Stimulated activated CD8-positive, alpha-beta memory T cell treated with anti-CD3 and anti-CD28 coated beads, Interleukin-12 subunit alpha, Interleukin-12 subunit beta, amount 100 ng/mL, for 1 hour (primary cell): ENCODE measurements around the gene SUGCT.

Experiments
- DNase-seq: peaks from one replicate; pipeline ENCODE4 v3.0.0-alpha.2; 2020; ENCODE audit warnings: low read depth

The SUGCT gene

GRCh38 chr7:40329601-40330153, 194.9 kb downstream of the SUGCT start:
- DNase-seq = no peak

- DNase-seq = no peak
Observed at GRCh38 chr7:40330408-40330807, 195.6 kb downstream of the SUGCT start.

GRCh38 chr7:40331915-40332314, 197.1 kb downstream of the SUGCT start:
- no peak for DNase-seq

- no peak for DNase-seq
Observed at GRCh38 chr7:40332516-40332915, 197.7 kb downstream of the SUGCT start.

GRCh38 chr7:40341836-40342235, 207.0 kb downstream of the SUGCT start:
- DNase-seq = no peak

GRCh38 chr7:40346554-40346953, 211.7 kb downstream of the SUGCT start:
- no peak for DNase-seq

GRCh38 chr7:40348126-40348728, 213.4 kb downstream of the SUGCT start:
- DNase-seq = no peak

GRCh38 chr7:40350100-40350499, 215.3 kb downstream of the SUGCT start:
- no peak for DNase-seq

- DNase-seq = no peak
Observed at GRCh38 chr7:40354711-40355110, 219.9 kb downstream of the SUGCT start.

- DNase-seq = no peak
Observed at GRCh38 chr7:40356312-40356711, 221.5 kb downstream of the SUGCT start.

- no peak for DNase-seq
Observed at GRCh38 chr7:40356871-40357709, 222.3 kb downstream of the SUGCT start.

- DNase-seq = no peak
Observed at GRCh38 chr7:40369641-40370277, 235.0 kb downstream of the SUGCT start.

GRCh38 chr7:40371806-40372440, 237.1 kb downstream of the SUGCT start:
- no peak for DNase-seq

- no peak for DNase-seq
Observed at GRCh38 chr7:40374575-40374974, 239.8 kb downstream of the SUGCT start.

- no peak for DNase-seq
Observed at GRCh38 chr7:40380111-40380510, 245.3 kb downstream of the SUGCT start.

GRCh38 chr7:40382145-40382544, 247.3 kb downstream of the SUGCT start:
- no peak for DNase-seq

- no peak for DNase-seq
Observed at GRCh38 chr7:40393660-40394059, 258.9 kb downstream of the SUGCT start.

- no peak for DNase-seq
Observed at GRCh38 chr7:40394400-40394799, 259.6 kb downstream of the SUGCT start.

- no peak for DNase-seq
Observed at GRCh38 chr7:40400525-40400924, 265.7 kb downstream of the SUGCT start.

GRCh38 chr7:40401406-40401805, 266.6 kb downstream of the SUGCT start:
- no peak for DNase-seq

GRCh38 chr7:40402661-40403060, 267.9 kb downstream of the SUGCT start:
- no peak for DNase-seq

- no peak for DNase-seq
Observed at GRCh38 chr7:40403703-40404476, 269.1 kb downstream of the SUGCT start.
